Suprapubic skin (tissue), 4 donors: ENCODE data around the gene PRICKLE3. TPM values are rescaled to one million over a fixed set of nuclear protein-coding genes. Genes with fewer than 3 reads are reported as not detected.

Experiments used
- DNase-seq, 2 donors: peaks; one replicate each; pipeline ENCODE4 v3.0.0-alpha.2; 2019; ENCODE audit warnings: low spot score in 2 of 2
- H3K27ac ChIP-seq: fragments of 200-600 bp; sonication (generic); one replicate; pipeline ENCODE4 v1.5.1; 2019
- H3K27me3 ChIP-seq: fragments of 200-600 bp; sonication (generic); one replicate; pipeline ENCODE4 v1.5.1; 2019
- H3K36me3 ChIP-seq: fragments of 200-600 bp; sonication (generic); one replicate; pipeline ENCODE4 v1.5.1; 2019
- H3K4me1 ChIP-seq: fragments of 200-600 bp; sonication (generic); one replicate; pipeline ENCODE4 v1.5.1; 2019
- H3K4me3 ChIP-seq: fragments of 200-600 bp; sonication (generic); one replicate; pipeline ENCODE4 v1.5.1; 2019; ENCODE audit warnings: mild to moderate bottlenecking
- H3K9me3 ChIP-seq: fragments of 200-600 bp; sonication (generic); one replicate; pipeline ENCODE4 v1.5.1; 2019
- CTCF ChIP-seq, 2 donors: fragments of 200-600 bp in 1 of 2; fragments of 450-650 bp in 1 of 2; sonication (generic) in 1 of 2; IDR thresholded peaks; one replicate each; pipeline ENCODE4 v1.5.1; 2016 to 2019; ENCODE audit warnings: antibody characterized with exemption in 2 of 2, mild to moderate bottlenecking in 1 of 2, moderate library complexity in 1 of 2
- EP300 ChIP-seq: sonication (generic); formaldehyde crosslinking; IDR thresholded peaks from one replicate; pipeline ENCODE4 v1.6.1; 2017; ENCODE audit warnings: antibody characterized with exemption
- POLR2A ChIP-seq, 2 donors: fragments of 450-650 bp; IDR thresholded peaks; one replicate each; pipeline ENCODE4 v1.6.1; 2017; ENCODE audit warnings: antibody characterized with exemption in 2 of 2, mild to moderate bottlenecking in 2 of 2, moderate library complexity in 2 of 2
- POLR2AphosphoS5 ChIP-seq, 3 donors: sonication (generic); formaldehyde crosslinking; IDR thresholded peaks; one replicate each; pipeline ENCODE4 v1.6.1; 2017; ENCODE audit warnings: antibody characterized with exemption in 3 of 3
- WGBS: methylation state at CpG from one replicate; pipeline ENCODE4 v1.1.5; 2018; 5-methylcytosine and 5-hydroxymethylcytosine counted together
- total RNA-seq, 4 donors: library from RNA; depleted of rRNA; stranded (reverse); fragments of >200 nt; gene quantifications; one replicate each; pipeline ENCODE4 v1.1.0, GENCODE V29; 2016

The PRICKLE3 gene
- 10 to 100 TPM; 20.8 to 47.9 (median 31.1) TPM for total RNA-seq

- H3K4me3 ChIP-seq, result peak within 1 kb of the TSS; percentile 56
- no peak for TF ChIP-seq CTCF (IDR thresholded peaks at IDR 0.05)
- TF ChIP-seq EP300, result no peak
- no peak for TF ChIP-seq POLR2AphosphoS5 (IDR thresholded peaks at IDR 0.05)
- no peak for TF ChIP-seq POLR2A (IDR thresholded peaks at IDR 0.05)
- peak within 1 kb of the TSS; percentile 87 for H3K27ac ChIP-seq
- WGBS, result 55% methylated on average over 55 of the region's 62 CpGs
- no peaks in the 10 kb centered on the region for H3K9me3 ChIP-seq
- DNase-seq, result peak; percentile 89
- H3K4me1 ChIP-seq, result peaks cover 29% of the 10 kb centered on the region
- H3K36me3 ChIP-seq, result no peaks in the 10 kb centered on the region
- no peaks in the 10 kb centered on the region for H3K27me3 ChIP-seq
Observed at GRCh38 chrX:49186125-49187027, at the start of gene PRICKLE3. Gene PRICKLE3 (minus strand): TSS chrX:49186373. CDS start chrX:49186297, 76 bp downstream.

- Histone ChIP-seq H3K27ac (no peak overlapping the region), H3K36me3 (no peaks in the 10 kb centered on the region), H3K4me1 (peaks cover 8% of the 10 kb centered on the region), H3K4me3 (no peak overlapping the region), H3K27me3 (no peaks in the 10 kb centered on the region), H3K9me3 (no peaks in the 10 kb centered on the region)
- TF ChIP-seq CTCF (IDR thresholded peaks at IDR 0.05) (no peak), EP300 (no peak), POLR2A (IDR thresholded peaks at IDR 0.05) (no peak), POLR2AphosphoS5 (IDR thresholded peaks at IDR 0.05) (no peak)
- DNase-seq, result no peak
- WGBS, result 68% methylated on average over 37 of the region's 56 CpGs
Observed at GRCh38 chrX:49233887-49234555, 47.8 kb upstream of the PRICKLE3 start.

GRCh38 chrX:49233176-49233575 lies 47.0 kb upstream of the PRICKLE3 start, which contains the start of gene CACNA1F:
Gene CACNA1F (minus strand): TSS chrX:49233340. CDS start chrX:49233309, 31 bp downstream.
- Histone ChIP-seq H3K9me3 (no peaks in the 10 kb centered on the region), H3K27me3 (no peaks in the 10 kb centered on the region), H3K36me3 (no peaks in the 10 kb centered on the region), H3K27ac (no peak within 1 kb of the TSS), H3K4me3 (no peak within 1 kb of the TSS), H3K4me1 (peaks cover 8% of the 10 kb centered on the region)
- WGBS, result 76% methylated on average over 9 of the region's 9 CpGs
- no peak for DNase-seq
- TF ChIP-seq POLR2A (IDR thresholded peaks at IDR 0.05) (no peak), POLR2AphosphoS5 (IDR thresholded peaks at IDR 0.05) (no peak), EP300 (no peak), CTCF (IDR thresholded peaks at IDR 0.05) (no peak)

GRCh38 chrX:49232525-49232924 lies 46.4 kb upstream of the PRICKLE3 start:
- Histone ChIP-seq H3K9me3 (no peaks in the 10 kb centered on the region), H3K4me1 (peaks cover 8% of the 10 kb centered on the region), H3K4me3 (no peak overlapping the region), H3K27ac (no peak overlapping the region), H3K27me3 (no peaks in the 10 kb centered on the region), H3K36me3 (no peaks in the 10 kb centered on the region)
- WGBS, result 79% methylated on average over 2 of the region's 2 CpGs
- DNase-seq, result no peak
- TF ChIP-seq CTCF (IDR thresholded peaks at IDR 0.05) (no peak), EP300 (no peak), POLR2AphosphoS5 (IDR thresholded peaks at IDR 0.05) (no peak), POLR2A (IDR thresholded peaks at IDR 0.05) (no peak)
